Lung (tissue), 12 donors: ENCODE results near the gene RASGRF2. TPM values are rescaled to one million over a fixed set of nuclear protein-coding genes. Genes with fewer than 3 reads are reported as not detected.

Experiments
- ATAC-seq: fragments of 200-7000 bp; cut with Tn5 transposase; one replicate; pipeline ENCODE4 v1.9.1; 2020; ENCODE audit warnings: moderate number of reproducible peaks; ENCODE audit not compliant: insufficient read depth, low FRiP score
- DNase-seq, 3 donors: peaks; one replicate each; pipeline ENCODE4 v3.0.0-alpha.2; 2013 to 2017
- H3K27ac ChIP-seq, 2 donors: one replicate each; pipeline ENCODE4 v1.5.1; 2013; ENCODE audit warnings: mild to moderate bottlenecking in 2 of 2, moderate library complexity in 2 of 2, control low read depth in 1 of 2, inconsistent platforms in 1 of 2, low read depth in 1 of 2, low read length in 1 of 2
- H3K27me3 ChIP-seq, 3 donors: one replicate each; pipeline ENCODE4 v1.5.1; 2013; ENCODE audit warnings: low read length in 2 of 3; ENCODE audit not compliant: control insufficient read depth in 3 of 3, insufficient read depth in 3 of 3
- H3K36me3 ChIP-seq, 4 donors: one replicate each; pipeline ENCODE4 v1.5.1; 2013; ENCODE audit warnings: low read length in 4 of 4, mild to moderate bottlenecking in 1 of 4, moderate library complexity in 1 of 4; ENCODE audit not compliant: control insufficient read depth in 4 of 4, insufficient read depth in 4 of 4
- H3K4me1 ChIP-seq, 5 donors: one replicate each; pipeline ENCODE4 v1.5.1; 2013; ENCODE audit warnings: low read length in 5 of 5, mild to moderate bottlenecking in 2 of 5, moderate library complexity in 1 of 5; ENCODE audit not compliant: control insufficient read depth in 5 of 5, insufficient read depth in 5 of 5
- H3K4me3 ChIP-seq: one replicate; pipeline ENCODE4 v1.5.1; 2013; ENCODE audit warnings: mild to moderate bottlenecking, control low read depth, moderate library complexity
- H3K9ac ChIP-seq, 2 donors: one replicate each; pipeline ENCODE4 v1.5.1; 2013; ENCODE audit warnings: low read length in 2 of 2, control low read depth in 1 of 2; ENCODE audit not compliant: insufficient read depth in 1 of 2
- H3K9me3 ChIP-seq, 4 donors: one replicate each; pipeline ENCODE4 v1.5.1; 2013; ENCODE audit warnings: low read length in 3 of 4, mild to moderate bottlenecking in 1 of 4, moderate library complexity in 1 of 4; ENCODE audit not compliant: control insufficient read depth in 4 of 4, insufficient read depth in 3 of 4
- CTCF ChIP-seq: IDR thresholded peaks from 2 replicates; pipeline ENCODE4 v1.5.1; 2012; ENCODE audit warnings: mild to moderate bottlenecking; ENCODE audit errors: control extremely low read depth, extremely low read depth
- WGBS, 2 donors: extraction: QIAGEN DNeasy Blood & Tissue Kit; methylation state at CpG; one replicate each; pipeline ENCODE4 v1.1.7; 2013; 5-methylcytosine and 5-hydroxymethylcytosine counted together
- polyA plus RNA-seq, 2 donors: library from polyadenylated mRNA; stranded (reverse); fragments of 200-250 nt; gene quantifications; one replicate each; pipeline ENCODE4 v1.2.1, GENCODE V29; 2013
- total RNA-seq, 2 donors: library from RNA; depleted of rRNA in 1 of 2; stranded (reverse); fragments of >200 nt in 1 of 2; gene quantifications; one replicate each; pipeline ENCODE4 v1.2.1, GENCODE V29; 2014 to 2021
- donor health status: control.
- donor health status: control.
- donor health status: Bipolar disorder and iron deficiency.
- donor health status: healthy.
- donor health status: DM: yes; HTN: yes; CAD: no.

RASGRF2 gene
- total and polyA plus RNA-seq, 4 donors: 1.0 to 12.0 (median 2.7) TPM

GRCh38 chr5:81005708-81006107 lies 45.5 kb downstream of the RASGRF2 start:
- WGBS, 2 donors: 74 to 76% methylated on average over 4 of the region's 4 CpGs
- TF ChIP-seq CTCF: no peak
- Histone ChIP-seq H3K9me3 (no peaks in the 10 kb centered on the region), H3K4me3 (no peak overlapping the region), H3K27ac (no peak overlapping the region), H3K27me3 (no peaks in the 10 kb centered on the region), H3K36me3 (no peaks in the 10 kb centered on the region), H3K9ac (no peak overlapping the region), H3K4me1 (peaks cover 0 to 21% (median 8%) of the 10 kb centered on the region in 5 donors)
- ATAC-seq: no peak
- DNase-seq: no peak

GRCh38 chr5:81006231-81006630 lies 46.1 kb downstream of the RASGRF2 start:
- Histone ChIP-seq H3K27me3 (no peaks in the 10 kb centered on the region), H3K36me3 (no peaks in the 10 kb centered on the region), H3K27ac (peak overlapping the region in 1 of 2 donors; percentile 21), H3K4me3 (no peak overlapping the region), H3K9ac (no peak overlapping the region), H3K9me3 (no peaks in the 10 kb centered on the region), H3K4me1 (peaks cover 0 to 26% (median 8%) of the 10 kb centered on the region in 5 donors)
- ATAC-seq (no peak), DNase-seq (no peak)
- TF ChIP-seq CTCF: no peak

DNA sequence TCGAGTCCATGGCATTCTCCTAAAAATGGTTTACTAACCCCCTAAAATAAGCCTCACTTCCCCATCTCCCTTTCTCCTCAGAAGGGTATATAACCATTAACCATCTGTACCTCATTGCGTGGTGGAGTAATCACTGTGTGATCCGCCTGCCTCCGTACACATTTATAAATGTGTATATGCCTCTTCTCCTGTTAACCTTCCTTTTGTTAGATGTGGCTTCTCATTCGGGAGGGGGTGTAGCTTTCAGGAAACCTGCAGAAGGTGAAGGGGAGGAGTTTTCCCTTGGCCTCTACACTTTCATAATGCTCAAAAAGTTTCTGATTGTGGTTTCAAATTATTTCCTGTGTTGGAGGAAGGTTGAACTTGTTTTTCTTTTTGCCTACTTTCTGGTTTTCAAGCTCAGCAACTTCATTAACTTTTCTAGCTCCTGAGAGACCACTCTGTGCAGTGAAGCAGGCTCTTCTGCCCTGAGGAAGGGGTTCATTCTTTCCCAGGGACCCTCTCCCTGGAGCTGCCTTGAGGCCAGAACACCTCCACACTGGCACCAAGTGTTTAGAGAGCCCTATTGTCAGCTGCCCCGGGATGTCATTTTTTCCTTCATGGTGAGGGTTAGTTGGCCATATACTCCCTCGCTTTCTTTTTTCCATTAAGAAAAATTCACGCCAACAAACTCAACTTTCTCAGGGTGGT lies 46.9 kb downstream of the RASGRF2 start:
- H3K9me3 ChIP-seq: no peaks in the 10 kb centered on the region
- no peaks in the 10 kb centered on the region for H3K36me3 ChIP-seq
- no peak for ATAC-seq
- DNase-seq: no peak
- 48 to 66% methylated on average over 8 of the region's 8 CpGs for WGBS, 2 donors
- H3K9ac ChIP-seq: no peak overlapping the region
- no peak for TF ChIP-seq CTCF
- no peak overlapping the region for H3K4me3 ChIP-seq
- H3K4me1 ChIP-seq: peaks cover 0 to 27% (median 8%) of the 10 kb centered on the region in 5 donors
- H3K27me3 ChIP-seq: no peaks in the 10 kb centered on the region
- no peak overlapping the region for H3K27ac ChIP-seq

DNA sequence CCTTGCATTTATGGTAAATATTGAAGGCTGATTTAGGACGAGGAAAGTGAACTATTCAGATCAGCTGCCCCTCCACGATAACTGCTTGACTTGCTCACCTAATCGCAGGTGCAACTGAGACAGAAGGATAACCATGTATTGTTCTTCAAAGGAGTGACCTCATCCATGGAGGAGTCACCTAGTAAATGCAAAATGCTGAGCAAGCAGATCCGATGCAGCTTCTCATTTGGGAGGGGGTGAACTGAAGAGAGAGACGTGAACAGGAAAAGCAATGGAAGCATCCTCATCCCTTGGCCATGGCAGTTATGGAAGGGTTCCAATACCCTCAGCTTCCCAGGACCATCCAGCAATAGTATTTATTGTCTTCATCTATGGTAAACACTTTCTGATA lies 47.5 kb downstream of the RASGRF2 start:
- H3K9me3 ChIP-seq: no peaks in the 10 kb centered on the region
- no peak for TF ChIP-seq CTCF
- H3K27me3 ChIP-seq: no peaks in the 10 kb centered on the region
- peaks cover 0 to 31% (median 8%) of the 10 kb centered on the region in 5 donors for H3K4me1 ChIP-seq
- H3K4me3 ChIP-seq: no peak overlapping the region
- no peak overlapping the region for H3K9ac ChIP-seq
- ATAC-seq (no peak), DNase-seq (no peak)
- H3K27ac ChIP-seq: no peak overlapping the region
- no peaks in the 10 kb centered on the region for H3K36me3 ChIP-seq
- WGBS, 2 donors: 82 to 84% methylated on average over 5 of the region's 5 CpGs
